HG03196 (cell line): ENCODE results near the gene KCTD19.

Experiments used
- ATAC-seq: cut with Tn5 transposase; IDR thresholded peaks from one replicate; pipeline ENCODE4 v1.9.1; 2021; ENCODE audit not compliant: unreplicated experiment

KCTD19 gene

GRCh38 chr16:67260426-67261063 lies 66.0 kb downstream of the KCTD19 start:
- no peak for ATAC-seq

- ATAC-seq = no peak
Observed at GRCh38 chr16:67259705-67260104, 66.8 kb downstream of the KCTD19 start.

GRCh38 chr16:67258161-67258835 lies 68.2 kb downstream of the KCTD19 start:
- no peak for ATAC-seq

- ATAC-seq = no peak
Observed at GRCh38 chr16:67257486-67258160, 68.9 kb downstream of the KCTD19 start.

GRCh38 chr16:67256701-67257230 lies 69.8 kb downstream of the KCTD19 start:
- no peak for ATAC-seq

- ATAC-seq = no peak
Observed at GRCh38 chr16:67255553-67256221, 70.9 kb downstream of the KCTD19 start.

GRCh38 chr16:67254801-67255552 lies 71.6 kb downstream of the KCTD19 start:
- ATAC-seq = no peak

- no peak for ATAC-seq
Observed at GRCh38 chr16:67252609-67253497, 73.7 kb downstream of the KCTD19 start.

GRCh38 chr16:67250045-67250327 lies 76.6 kb downstream of the KCTD19 start:
- no peak for ATAC-seq

- no peak for ATAC-seq
Observed at GRCh38 chr16:67249178-67250044, 77.1 kb downstream of the KCTD19 start.

- no peak for ATAC-seq
Observed at GRCh38 chr16:67248401-67249177, 78.0 kb downstream of the KCTD19 start, which contains the start of gene SLC9A5. TSS of gene SLC9A5 (plus strand) at chr16:67248979. CDS start at chr16:67249015, 36 bp downstream.

GRCh38 chr16:67248073-67248400 lies 78.5 kb downstream of the KCTD19 start:
- no peak for ATAC-seq

- ATAC-seq = peak; percentile 47
Observed at GRCh38 chr16:67247192-67248072, 79.1 kb downstream of the KCTD19 start, which contains the start of gene FHOD1. TSS of gene FHOD1 (minus strand) at chr16:67247481. CDS start at chr16:67247410, 71 bp downstream.

- no peak for ATAC-seq
Observed at GRCh38 chr16:67246756-67247191, 79.8 kb downstream of the KCTD19 start.

- peak; percentile 21 for ATAC-seq
Observed at GRCh38 chr16:67246081-67246755, 80.3 kb downstream of the KCTD19 start.

GRCh38 chr16:67245674-67246080 lies 80.9 kb downstream of the KCTD19 start:
- ATAC-seq = no peak
